ENCODE measurements around the gene PAQR8. TPM values are rescaled to one million over a fixed set of nuclear protein-coding genes. Genes with fewer than 3 reads are reported as not detected.

The PAQR8 gene
- total and polyA plus RNA-seq, 2 of the 13 experiments (the other 11 are each of a cell fraction or from before 2014, with no cell fraction given), result 37.7 to 50.7 TPM

DNA sequence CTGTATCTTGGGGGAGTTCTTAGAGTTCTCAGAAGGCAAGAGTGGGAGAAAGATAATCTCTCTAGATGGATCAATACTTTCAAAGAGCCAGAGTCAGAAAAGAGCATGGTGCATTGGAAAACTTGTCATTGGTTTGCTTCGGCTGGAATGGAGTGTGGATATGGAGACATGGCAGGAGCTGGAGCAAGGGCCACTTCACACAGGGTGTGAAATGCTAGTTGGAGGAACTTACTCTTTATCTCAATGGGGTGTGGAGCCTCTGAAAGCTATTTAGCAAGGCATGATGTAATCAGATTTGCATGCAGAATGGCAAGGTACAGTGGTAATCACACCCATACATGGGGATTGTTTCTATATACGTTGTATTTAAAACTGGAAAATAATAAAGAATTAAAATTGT lies 31.5 kb upstream of the PAQR8 start:
- in situ Hi-C loops (cut with HindIII; ENCODE audit: extremely low pct_ligation_motif_present, low pct_unique_long_range_greater_than_20kb) (no loop called here), intact Hi-C loops (cut with micrococcal nuclease; ENCODE audit: unreplicated experiment) (no loop called here)
- Histone ChIP-seq H3K4me3 (replicated peaks in 1 of 3; ENCODE audit: insufficient read depth in 1 of 3, low read depth in 2 of 3, low read length in 3 of 3) (no peak overlapping the region), H3K27me3 (ENCODE audit: control insufficient read depth in 1 of 2, insufficient read depth in 2 of 2, low read length in 2 of 2) (no peaks in the 10 kb centered on the region), H4K20me1 (ENCODE audit: insufficient read depth, low read length) (no peaks in the 10 kb centered on the region), H2AFZ (ENCODE audit: low read length) (no peak overlapping the region), H3K9me3 (ENCODE audit: low read length) (no peaks in the 10 kb centered on the region), H3K4me1 (ENCODE audit: insufficient read depth, low read length) (peaks cover 88% of the 10 kb centered on the region), H3K4me2 (ENCODE audit: low read depth, low read length) (no peak overlapping the region), H3K9ac (ENCODE audit: insufficient read depth, low read depth, low read length) (no peak overlapping the region), H3K27ac (ENCODE audit: extremely low read length, insufficient read depth, low read length) (no peak overlapping the region), H3K36me3 (replicated peaks in 1 of 2; ENCODE audit: control insufficient read depth in 1 of 2, insufficient read depth in 2 of 2, low read length in 2 of 2) (no peaks in the 10 kb centered on the region), H3K79me2 (ENCODE audit: insufficient read depth, low read length) (no peaks in the 10 kb centered on the region)
- ChIA-PET CTCF (ENCODE audit: low intra/inter-chr PET ratio, low total read pairs) (no interaction called here), POLR2A (no interaction called here)
- no peak for FAIRE-seq
- ATAC-seq, result no peak
- 94% methylated on average over 2 of the region's 2 CpGs for WGBS (ENCODE audit: low lambda C conversion rate)
- BruUV-seq (replicated peaks), result no TSS peak
- TF ChIP-seq, protein P1, sequence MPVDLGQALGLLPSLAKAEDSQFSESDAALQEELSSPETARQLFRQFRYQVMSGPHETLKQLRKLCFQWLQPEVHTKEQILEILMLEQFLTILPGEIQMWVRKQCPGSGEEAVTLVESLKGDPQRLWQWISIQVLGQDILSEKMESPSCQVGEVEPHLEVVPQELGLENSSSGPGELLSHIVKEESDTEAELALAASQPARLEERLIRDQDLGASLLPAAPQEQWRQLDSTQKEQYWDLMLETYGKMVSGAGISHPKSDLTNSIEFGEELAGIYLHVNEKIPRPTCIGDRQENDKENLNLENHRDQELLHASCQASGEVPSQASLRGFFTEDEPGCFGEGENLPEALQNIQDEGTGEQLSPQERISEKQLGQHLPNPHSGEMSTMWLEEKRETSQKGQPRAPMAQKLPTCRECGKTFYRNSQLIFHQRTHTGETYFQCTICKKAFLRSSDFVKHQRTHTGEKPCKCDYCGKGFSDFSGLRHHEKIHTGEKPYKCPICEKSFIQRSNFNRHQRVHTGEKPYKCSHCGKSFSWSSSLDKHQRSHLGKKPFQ (CRISPR knock-in tag; IDR thresholded peaks at IDR 0.05; ENCODE audit: insufficient replicate concordance), result peak; percentile 59
- TF ChIP-seq, protein P2, sequence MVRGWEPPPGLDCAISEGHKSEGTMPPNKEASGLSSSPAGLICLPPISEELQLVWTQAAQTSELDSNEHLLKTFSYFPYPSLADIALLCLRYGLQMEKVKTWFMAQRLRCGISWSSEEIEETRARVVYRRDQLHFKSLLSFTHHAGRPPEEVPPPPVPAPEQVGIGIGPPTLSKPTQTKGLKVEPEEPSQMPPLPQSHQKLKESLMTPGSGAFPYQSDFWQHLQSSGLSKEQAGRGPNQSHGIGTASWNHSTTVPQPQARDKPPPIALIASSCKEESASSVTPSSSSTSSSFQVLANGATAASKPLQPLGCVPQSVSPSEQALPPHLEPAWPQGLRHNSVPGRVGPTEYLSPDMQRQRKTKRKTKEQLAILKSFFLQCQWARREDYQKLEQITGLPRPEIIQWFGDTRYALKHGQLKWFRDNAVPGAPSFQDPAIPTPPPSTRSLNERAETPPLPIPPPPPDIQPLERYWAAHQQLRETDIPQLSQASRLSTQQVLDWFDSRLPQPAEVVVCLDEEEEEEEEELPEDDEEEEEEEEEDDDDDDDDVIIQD (CRISPR knock-in tag; IDR thresholded peaks at IDR 0.05; ENCODE audit: low read depth), result no peak
- TF ChIP-seq ATF7 (IDR thresholded peaks at IDR 0.05) (0 out of 2 replicates have a peak, but pooled peaks have one; percentile 24), ATF7 (CRISPR knock-in tag; IDR thresholded peaks at IDR 0.05) (no peak), ONECUT2 (CRISPR knock-in tag; IDR thresholded peaks at IDR 0.05) (peak; percentile 74), SRSF1 (optimal IDR thresholded peaks at IDR 0.05; ENCODE audit: low read depth, low read length) (no peak)
- no peak for DNase-seq (ENCODE audit: low spot score)
